RWPE2 (cell line): ENCODE results near the gene TBC1D2.

Experiments used
- ATAC-seq: fragments of 200-7000 bp; cut with Tn5 transposase; 3 replicates; pipeline ENCODE4 v1.9.1; 2021; ENCODE audit warnings: low read depth
- DNase-seq: peaks from one replicate; pipeline ENCODE4 v3.0.0-alpha.2; 2020; ENCODE audit warnings: low spot score
- H3K27ac ChIP-seq: fragments of 450-650 bp; 2 replicates; pipeline ENCODE4 v1.5.1; 2017; ENCODE audit warnings: mild to moderate bottlenecking; ENCODE audit not compliant: poor library complexity, severe bottlenecking
- H3K27me3 ChIP-seq: fragments of 250-450 bp; sonication (Bioruptor Pico); 2 replicates; pipeline ENCODE4 v1.5.1; 2021; ENCODE audit warnings: mild to moderate bottlenecking, moderate library complexity; ENCODE audit not compliant: insufficient read depth, poor library complexity, severe bottlenecking
- H3K36me3 ChIP-seq: fragments of 250-450 bp; sonication (Bioruptor Pico); 2 replicates; pipeline ENCODE4 v1.5.1; 2020; ENCODE audit warnings: low read depth, mild to moderate bottlenecking, moderate library complexity
- H3K4me1 ChIP-seq: fragments of 250-450 bp; sonication (Bioruptor Pico); 2 replicates; pipeline ENCODE4 v1.5.1; 2021; ENCODE audit warnings: mild to moderate bottlenecking, moderate library complexity; ENCODE audit not compliant: insufficient read depth, poor library complexity, severe bottlenecking
- H3K4me3 ChIP-seq: fragments of 250-450 bp; sonication (Bioruptor Pico); 2 replicates; pipeline ENCODE4 v1.5.1; 2021; ENCODE audit warnings: mild to moderate bottlenecking, moderate library complexity; ENCODE audit not compliant: severe bottlenecking
- H3K9me3 ChIP-seq: fragments of 250-450 bp; sonication (Bioruptor Pico); 2 replicates; pipeline ENCODE4 v1.5.1; 2021; ENCODE audit warnings: mild to moderate bottlenecking, moderate library complexity; ENCODE audit not compliant: severe bottlenecking
- CTCF ChIP-seq: fragments of 450-650 bp; IDR thresholded peaks from one replicate; pipeline ENCODE4 v1.5.1; 2017; ENCODE audit warnings: mild to moderate bottlenecking, moderate library complexity; ENCODE audit not compliant: poor library complexity, severe bottlenecking

Gene TBC1D2

GRCh38 chr9:98208635-98209034 is 46.8 kb downstream of the TBC1D2 start:
- H3K27ac ChIP-seq = peak overlapping the region; percentile 10
- H3K4me1 ChIP-seq = peaks cover 6% of the 10 kb centered on the region
- H3K4me3 ChIP-seq = no peak overlapping the region
- no peaks in the 10 kb centered on the region for H3K9me3 ChIP-seq
- TF ChIP-seq CTCF = no peak
- ATAC-seq (no peak), DNase-seq (no peak)
- H3K36me3 ChIP-seq = peaks cover 90% of the 10 kb centered on the region
- H3K27me3 ChIP-seq = no peaks in the 10 kb centered on the region

GRCh38 chr9:98207606-98208005 is 47.8 kb downstream of the TBC1D2 start:
- Histone ChIP-seq H3K4me3 (no peak overlapping the region), H3K36me3 (peaks cover 90% of the 10 kb centered on the region), H3K4me1 (peaks cover 6% of the 10 kb centered on the region), H3K9me3 (no peaks in the 10 kb centered on the region), H3K27ac (peak overlapping the region; percentile 10), H3K27me3 (no peaks in the 10 kb centered on the region)
- ATAC-seq (no peak), DNase-seq (no peak)
- no peak for TF ChIP-seq CTCF

GRCh38 chr9:98206754-98207153 is 48.7 kb downstream of the TBC1D2 start:
- no peak for ATAC-seq
- Histone ChIP-seq H3K27ac (peak overlapping the region; percentile 10), H3K27me3 (no peaks in the 10 kb centered on the region), H3K4me3 (no peak overlapping the region), H3K4me1 (peaks cover 6% of the 10 kb centered on the region), H3K9me3 (no peaks in the 10 kb centered on the region), H3K36me3 (peaks cover 89% of the 10 kb centered on the region)
- no peak for DNase-seq
- no peak for TF ChIP-seq CTCF

- TF ChIP-seq CTCF = no peak
- ATAC-seq = no peak
Measured at GRCh38 chr9:98204692-98205091, 50.8 kb downstream of the TBC1D2 start.

GRCh38 chr9:98203153-98203552 is 52.3 kb downstream of the TBC1D2 start:
- H3K9me3 ChIP-seq = no peaks in the 10 kb centered on the region
- H3K27me3 ChIP-seq = no peaks in the 10 kb centered on the region
- no peak overlapping the region for H3K4me3 ChIP-seq
- peaks cover 72% of the 10 kb centered on the region for H3K36me3 ChIP-seq
- ATAC-seq (no peak), DNase-seq (no peak)
- TF ChIP-seq CTCF = no peak
- H3K4me1 ChIP-seq = peaks cover 6% of the 10 kb centered on the region
- no peak overlapping the region for H3K27ac ChIP-seq

More at GRCh38 chr9:98204692-98205091, 50.8 kb downstream of the TBC1D2 start:
- peaks cover 73% of the 10 kb centered on the region for H3K36me3 ChIP-seq
- H3K4me1 ChIP-seq = peaks cover 6% of the 10 kb centered on the region
- H3K9me3 ChIP-seq = no peaks in the 10 kb centered on the region
- H3K27me3 ChIP-seq = no peaks in the 10 kb centered on the region
- DNase-seq = no peak
- H3K27ac ChIP-seq = peak overlapping the region; percentile 10
- no peak overlapping the region for H3K4me3 ChIP-seq
